Mononuclear cell (primary cell): Measurements from ENCODE around the gene HIGD1B. TPM values are rescaled to one million over a fixed set of nuclear protein-coding genes. Genes with fewer than 3 reads are reported as not detected.
"Not testable (repeated sequence)": the region's sequence is repeated elsewhere in the genome, so short reads cannot be mapped to it uniquely, and the experiment has no call there.

Experiments used
- H3K27me3 ChIP-seq: 2 replicates; pipeline ENCODE4 v1.6.0; 2011; ENCODE audit warnings: low read length, control low read depth; ENCODE audit not compliant: insufficient read depth
- H3K4me1 ChIP-seq: 2 replicates; pipeline ENCODE4 v1.5.1; 2011; ENCODE audit warnings: mild to moderate bottlenecking, low read length, control low read depth; ENCODE audit not compliant: insufficient read depth
- H3K4me3 ChIP-seq: 2 replicates; pipeline ENCODE4 v1.5.1; 2011; ENCODE audit warnings: mild to moderate bottlenecking, low read length, moderate library complexity
- H3K9me3 ChIP-seq: 2 replicates; pipeline ENCODE4 v1.5.1; 2011; ENCODE audit warnings: low read depth, mild to moderate bottlenecking, control low read depth, low read length
- total RNA-seq: library from RNA; depleted of rRNA; stranded (reverse); fragments of >200 nt; gene quantifications from one replicate; pipeline ENCODE4 v1.2.3, GENCODE V29; 2012

HIGD1B gene
- total RNA-seq, result not detected

- Histone ChIP-seq H3K27me3 (no peaks in the 10 kb centered on the region), H3K4me3 (no peak within 1 kb of the TSS), H3K9me3 (no peaks in the 10 kb centered on the region), H3K4me1 (no peaks in the 10 kb centered on the region)
Observed at GRCh38 chr17:44847586-44847985, at the start of gene HIGD1B. Gene HIGD1B, plus strand, starts transcription at chr17:44847883. Its CDS starts 270 bp downstream, at chr17:44848153.

- no peaks in the 10 kb centered on the region for H3K27me3 ChIP-seq
- H3K9me3 ChIP-seq, result no peaks in the 10 kb centered on the region
- peaks cover 15% of the 10 kb centered on the region for H3K4me1 ChIP-seq
- no peak overlapping the region for H3K4me3 ChIP-seq
Observed at GRCh38 chr17:44798356-44798755, 49.3 kb upstream of the HIGD1B start.

GRCh38 chr17:44801880-44802279 is 45.8 kb upstream of the HIGD1B start:
- no peaks in the 10 kb centered on the region for H3K4me1 ChIP-seq
- no peaks in the 10 kb centered on the region for H3K9me3 ChIP-seq
- H3K27me3 ChIP-seq, result peaks cover 1% of the 10 kb centered on the region

GRCh38 chr17:44804302-44805089 is 43.2 kb upstream of the HIGD1B start:
- peaks cover 5% of the 10 kb centered on the region for H3K27me3 ChIP-seq
- no peak overlapping the region for H3K4me3 ChIP-seq
- no peaks in the 10 kb centered on the region for H3K4me1 ChIP-seq
- no peaks in the 10 kb centered on the region for H3K9me3 ChIP-seq

More at GRCh38 chr17:44801880-44802279, 45.8 kb upstream of the HIGD1B start:
- H3K4me3 ChIP-seq, result no peak overlapping the region

GRCh38 chr17:44807093-44807816 is 40.4 kb upstream of the HIGD1B start:
- no peaks in the 10 kb centered on the region for H3K4me1 ChIP-seq
- H3K4me3 ChIP-seq, result no peak overlapping the region
- H3K27me3 ChIP-seq, result peaks cover 5% of the 10 kb centered on the region
- no peaks in the 10 kb centered on the region for H3K9me3 ChIP-seq

GRCh38 chr17:44807817-44808155 is 39.9 kb upstream of the HIGD1B start:
- H3K27me3 ChIP-seq, result peaks cover 5% of the 10 kb centered on the region
- no peaks in the 10 kb centered on the region for H3K4me1 ChIP-seq
- no peaks in the 10 kb centered on the region for H3K9me3 ChIP-seq
- no peak overlapping the region for H3K4me3 ChIP-seq

- Histone ChIP-seq H3K4me1 (no peaks in the 10 kb centered on the region), H3K9me3 (no peaks in the 10 kb centered on the region), H3K4me3 (no peak overlapping the region), H3K27me3 (peaks cover 5% of the 10 kb centered on the region)
Observed at GRCh38 chr17:44808156-44808555, 39.5 kb upstream of the HIGD1B start.

GRCh38 chr17:44808656-44809388 is 38.9 kb upstream of the HIGD1B start:
- not testable (repeated sequence) for H3K4me3 ChIP-seq, H3K4me1 ChIP-seq, H3K27me3 ChIP-seq, H3K9me3 ChIP-seq

- Histone ChIP-seq H3K4me1 (no peaks in the 10 kb centered on the region), H3K4me3 (no peak overlapping the region), H3K27me3 (peaks cover 3% of the 10 kb centered on the region), H3K9me3 (no peaks in the 10 kb centered on the region)
Observed at GRCh38 chr17:44812263-44812662, 35.4 kb upstream of the HIGD1B start.

GRCh38 chr17:44818508-44818907 is 29.2 kb upstream of the HIGD1B start:
- H3K4me3 ChIP-seq, H3K27me3 ChIP-seq, H3K4me1 ChIP-seq, H3K9me3 ChIP-seq: not testable (repeated sequence)

GRCh38 chr17:44820631-44821212 is 27.0 kb upstream of the HIGD1B start:
- Histone ChIP-seq H3K27me3 (peaks cover 10% of the 10 kb centered on the region), H3K4me1 (no peaks in the 10 kb centered on the region), H3K9me3 (no peaks in the 10 kb centered on the region), H3K4me3 (no peak overlapping the region)

- H3K4me3 ChIP-seq, H3K9me3 ChIP-seq: not testable (repeated sequence)
- Histone ChIP-seq H3K4me1 (peaks cover 11% of the 10 kb centered on the region), H3K27me3 (peaks cover 48% of the 10 kb centered on the region)
Observed at GRCh38 chr17:44825236-44825635, 22.4 kb upstream of the HIGD1B start.

- H3K4me3 ChIP-seq, result no peak overlapping the region
- peaks cover 17% of the 10 kb centered on the region for H3K4me1 ChIP-seq
- H3K27me3 ChIP-seq, result peaks cover 54% of the 10 kb centered on the region
- H3K9me3 ChIP-seq, result no peaks in the 10 kb centered on the region
Observed at GRCh38 chr17:44826123-44826790, 21.4 kb upstream of the HIGD1B start.

- Histone ChIP-seq H3K27me3 (peaks cover 65% of the 10 kb centered on the region), H3K4me3 (no peak overlapping the region), H3K9me3 (no peaks in the 10 kb centered on the region), H3K4me1 (peaks cover 17% of the 10 kb centered on the region)
Observed at GRCh38 chr17:44827863-44828262, 19.8 kb upstream of the HIGD1B start.
